NB4 (cell line): Measurements from ENCODE around the gene RASAL2.

Experiments used
- CTCF ChIP-seq: IDR thresholded peaks from one replicate; pipeline ENCODE4 v1.5.1; 2012; ENCODE audit warnings: low read depth, low read length
- MYC ChIP-seq: IDR thresholded peaks from 2 replicates; pipeline ENCODE4 v1.6.1; 2011; ENCODE audit warnings: low read depth, low read length
- POLR2A ChIP-seq: IDR thresholded peaks from 2 replicates; pipeline ENCODE4 v1.6.1; 2011; ENCODE audit warnings: mild to moderate bottlenecking; ENCODE audit not compliant: insufficient read length; ENCODE audit errors: extremely low read depth
- TF ChIP-seq, protein P1 (sequence below): IDR thresholded peaks from 2 replicates; pipeline ENCODE4 v1.6.1; 2011; ENCODE audit warnings: low read depth, low read length

GRCh38 chr1:178262120-178262500 is 168.2 kb downstream of the RASAL2 start:
- TF ChIP-seq CTCF, result no peak
- no peak for TF ChIP-seq POLR2A
- TF ChIP-seq, protein P1, sequence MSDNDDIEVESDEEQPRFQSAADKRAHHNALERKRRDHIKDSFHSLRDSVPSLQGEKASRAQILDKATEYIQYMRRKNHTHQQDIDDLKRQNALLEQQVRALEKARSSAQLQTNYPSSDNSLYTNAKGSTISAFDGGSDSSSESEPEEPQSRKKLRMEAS, result no peak
- no peak for TF ChIP-seq MYC
